CD14-positive monocyte (primary cell): ENCODE measurements around the gene CALY. TPM values are rescaled to one million over a fixed set of nuclear protein-coding genes. Genes with fewer than 3 reads are reported as not detected.

Experiments used
- DNase-seq, 3 donors: peaks; one replicate each; pipeline ENCODE4 v3.0.0-alpha.2; 2011 to 2022
- H2AFZ ChIP-seq: 2 replicates; pipeline ENCODE4 v1.6.0; 2012; ENCODE audit warnings: mild to moderate bottlenecking, low read depth, low read length, inconsistent platforms; ENCODE audit not compliant: insufficient read depth, poor library complexity, severe bottlenecking
- H3K27ac ChIP-seq, 2 donors: 1 replicate in 1 of 2; 2 replicates in 1 of 2; pipeline ENCODE4 v1.5.1; 2012 to 2013; ENCODE audit warnings: low read length in 2 of 2, control low read depth in 1 of 2, inconsistent platforms in 1 of 2, low read depth in 1 of 2, mild to moderate bottlenecking in 1 of 2
- H3K27me3 ChIP-seq, 2 donors: one replicate each; pipeline versions ENCODE4 v1.6.0 to v1.6.1; 2011 to 2013; ENCODE audit warnings: low read length in 2 of 2; ENCODE audit not compliant: control insufficient read depth in 2 of 2, insufficient read depth in 2 of 2
- H3K36me3 ChIP-seq, 2 donors: replicated peaks in 1 of 2; 1 replicate in 1 of 2; 2 replicates in 1 of 2; pipeline versions ENCODE4 v1.5.1 to v1.6.1; 2012 to 2013; ENCODE audit warnings: low read length in 2 of 2, control low read depth in 1 of 2, inconsistent platforms in 1 of 2, mild to moderate bottlenecking in 1 of 2; ENCODE audit not compliant: insufficient read depth in 2 of 2, control insufficient read depth in 1 of 2
- H3K4me1 ChIP-seq, 2 donors: 1 replicate in 1 of 2; 2 replicates in 1 of 2; pipeline versions ENCODE4 v1.5.1 to v1.6.1; 2012 to 2013; ENCODE audit warnings: low read length in 2 of 2, control low read depth in 1 of 2, inconsistent platforms in 1 of 2, mild to moderate bottlenecking in 1 of 2, moderate library complexity in 1 of 2; ENCODE audit not compliant: insufficient read depth in 2 of 2, control insufficient read depth in 1 of 2
- H3K4me2 ChIP-seq: replicated peaks from 2 replicates; pipeline ENCODE3; 2012; ENCODE audit warnings: low read length, moderate library complexity, mild to moderate bottlenecking; ENCODE audit not compliant: poor library complexity, severe bottlenecking; ENCODE audit errors: extremely low read depth
- H3K4me3 ChIP-seq, 3 experiments: fragments of 200-600 bp in 1 of 3; sonication (generic) in 1 of 3; replicated peaks in 1 of 3; 1 replicate in 2 of 3; 2 replicates in 1 of 3; pipeline ENCODE4 v1.5.1; 2011 to 2013; ENCODE audit warnings: low read length in 3 of 3, mild to moderate bottlenecking in 3 of 3, control low read depth in 2 of 3, low read depth in 2 of 3, inconsistent platforms in 1 of 3, moderate library complexity in 1 of 3
- H3K79me2 ChIP-seq: 2 replicates; pipeline ENCODE4 v1.6.0; 2012; ENCODE audit warnings: mild to moderate bottlenecking, control low read depth, inconsistent platforms, low read length, moderate library complexity; ENCODE audit not compliant: insufficient read depth
- H3K9ac ChIP-seq: 2 replicates; pipeline ENCODE4 v1.6.0; 2017; ENCODE audit warnings: low read length, mild to moderate bottlenecking; ENCODE audit not compliant: insufficient read depth, poor library complexity, severe bottlenecking
- H3K9me3 ChIP-seq, 2 donors: replicated peaks in 1 of 2; 1 replicate in 1 of 2; 2 replicates in 1 of 2; pipeline versions ENCODE4 v1.5.1 to v1.6.1; 2012 to 2013; ENCODE audit warnings: low read length in 2 of 2, control low read depth in 1 of 2; ENCODE audit not compliant: control insufficient read depth in 1 of 2, insufficient read depth in 1 of 2
- H4K20me1 ChIP-seq: 2 replicates; pipeline ENCODE4 v1.6.0; 2012; ENCODE audit warnings: mild to moderate bottlenecking, low read length, control low read depth, moderate library complexity; ENCODE audit not compliant: insufficient read depth
- H3K27ac Mint-ChIP-seq, 7 donors: one replicate each; pipeline ENCODE4 v1.8.0; 2020; ENCODE audit warnings: mild to moderate bottlenecking in 7 of 7, mixed read lengths in 7 of 7, moderate library complexity in 6 of 7, inconsistent platforms in 2 of 7
- H3K27me3 Mint-ChIP-seq, 3 donors: one replicate each; pipeline ENCODE4 v1.8.0; 2021 to 2022; ENCODE audit warnings: low read depth in 3 of 3, mild to moderate bottlenecking in 3 of 3, mixed read lengths in 3 of 3, moderate library complexity in 3 of 3, inconsistent platforms in 1 of 3
- H3K36me3 Mint-ChIP-seq, 2 donors: one replicate each; pipeline ENCODE4 v1.8.0; 2020; ENCODE audit warnings: mixed read lengths in 2 of 2, inconsistent platforms in 1 of 2, mild to moderate bottlenecking in 1 of 2
- H3K4me1 Mint-ChIP-seq: one replicate; pipeline ENCODE4 v1.8.0; 2020; ENCODE audit warnings: mild to moderate bottlenecking, mixed read lengths
- H3K4me3 Mint-ChIP-seq, 2 donors: one replicate each; pipeline ENCODE4 v1.8.0; 2020; ENCODE audit warnings: mild to moderate bottlenecking in 2 of 2, mixed read lengths in 2 of 2, moderate library complexity in 1 of 2
- H3K9me3 Mint-ChIP-seq, 7 donors: one replicate each; pipeline ENCODE4 v1.8.0; 2020 to 2022; ENCODE audit warnings: mixed read lengths in 7 of 7, mild to moderate bottlenecking in 6 of 7, moderate library complexity in 6 of 7, inconsistent platforms in 2 of 7
- WGBS: methylation state at CpG from one replicate; pipeline ENCODE4 v1.1.5; 2013; ENCODE audit warnings: missing lambda C conversion rate; ENCODE audit not compliant: insufficient coverage; 5-methylcytosine and 5-hydroxymethylcytosine counted together
- intact Hi-C, 2 donors: fragments of 100-400 bp; cut with micrococcal nuclease; formaldehyde crosslinking; loops; one replicate each; pipeline versions ENCODE4 v1.15.0 to v1.15.1; 2023
- polyA plus RNA-seq, 3 donors: library from polyadenylated mRNA; depleted of rRNA in 1 of 3; unstranded in 2 of 3; stranded (reverse) in 1 of 3; fragments of 300-500 nt in 2 of 3; fragments of >200 nt in 1 of 3; fragmentation: Illumina TruSeq in 2 of 3; gene quantifications; 1 replicate in 2 of 3; 2 replicates in 1 of 3; pipeline ENCODE4 v1.2.3, GENCODE V29; 2012 to 2021
- TF ChIP-seq, protein P1 (sequence below): fragments of 200-600 bp; IDR thresholded peaks from one replicate; pipeline ENCODE4 v1.8.0; 2022; ENCODE audit warnings: antibody characterized with exemption, mild to moderate bottlenecking

The CALY gene
- polyA plus RNA-seq, 3 donors: not detected

DNA sequence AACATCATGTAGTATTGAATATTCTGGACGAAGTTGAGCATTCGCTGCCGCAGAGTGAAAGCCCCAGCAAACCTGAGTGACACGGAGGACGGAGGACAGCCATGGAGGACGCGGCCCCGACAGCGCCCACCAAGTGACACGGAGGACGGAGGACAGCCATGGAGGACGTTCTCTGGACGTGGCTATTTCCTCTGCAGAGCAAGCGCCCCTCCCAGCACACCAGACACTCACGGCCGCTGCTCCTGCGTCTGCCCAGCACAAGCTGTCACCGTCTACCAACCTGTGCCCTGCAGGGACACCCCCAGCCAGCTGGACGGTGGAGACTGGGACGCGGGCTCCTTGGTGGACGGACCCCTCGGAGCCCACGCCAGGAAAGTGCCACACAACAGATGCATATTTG, 52.8 kb downstream of the CALY start:
- Mint-ChIP-seq H3K4me1 (peaks cover 23% of the 10 kb centered on the region), H3K27ac (no peak overlapping the region), H3K4me3 (no peak overlapping the region), H3K9me3 (no peaks in the 10 kb centered on the region), H3K27me3 (no peaks in the 10 kb centered on the region), H3K36me3 (peaks cover 75 to 90% of the 10 kb centered on the region in 2 donors)
- Histone ChIP-seq H3K27me3 (no peaks in the 10 kb centered on the region), H4K20me1 (peaks cover 18% of the 10 kb centered on the region), H2AFZ (no peak overlapping the region), H3K4me1 (peaks cover 24 to 27% of the 10 kb centered on the region in 2 donors), H3K4me3 (no peak overlapping the region), H3K9me3 (no peaks in the 10 kb centered on the region), H3K36me3 (peaks cover 74 to 84% of the 10 kb centered on the region in 2 donors), H3K27ac (no peak overlapping the region), H3K9ac (no peak overlapping the region), H3K4me2 (no peak overlapping the region), H3K79me2 (no peaks in the 10 kb centered on the region)
- DNase-seq: no peak
- intact Hi-C loops: no loop called here
- 97% methylated on average over 24 of the region's 24 CpGs for WGBS
- TF ChIP-seq, protein P1, sequence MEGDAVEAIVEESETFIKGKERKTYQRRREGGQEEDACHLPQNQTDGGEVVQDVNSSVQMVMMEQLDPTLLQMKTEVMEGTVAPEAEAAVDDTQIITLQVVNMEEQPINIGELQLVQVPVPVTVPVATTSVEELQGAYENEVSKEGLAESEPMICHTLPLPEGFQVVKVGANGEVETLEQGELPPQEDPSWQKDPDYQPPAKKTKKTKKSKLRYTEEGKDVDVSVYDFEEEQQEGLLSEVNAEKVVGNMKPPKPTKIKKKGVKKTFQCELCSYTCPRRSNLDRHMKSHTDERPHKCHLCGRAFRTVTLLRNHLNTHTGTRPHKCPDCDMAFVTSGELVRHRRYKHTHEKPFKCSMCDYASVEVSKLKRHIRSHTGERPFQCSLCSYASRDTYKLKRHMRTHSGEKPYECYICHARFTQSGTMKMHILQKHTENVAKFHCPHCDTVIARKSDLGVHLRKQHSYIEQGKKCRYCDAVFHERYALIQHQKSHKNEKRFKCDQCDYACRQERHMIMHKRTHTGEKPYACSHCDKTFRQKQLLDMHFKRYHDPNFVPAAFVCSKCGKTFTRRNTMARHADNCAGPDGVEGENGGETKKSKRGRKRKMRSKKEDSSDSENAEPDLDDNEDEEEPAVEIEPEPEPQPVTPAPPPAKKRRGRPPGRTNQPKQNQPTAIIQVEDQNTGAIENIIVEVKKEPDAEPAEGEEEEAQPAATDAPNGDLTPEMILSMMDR: no peak

- intact Hi-C loops: no loop called here
- Histone ChIP-seq H3K4me2 (no peak overlapping the region), H3K27ac (no peak overlapping the region), H3K27me3 (no peaks in the 10 kb centered on the region), H3K9ac (no peak overlapping the region), H3K4me3 (no peak overlapping the region), H3K4me1 (peaks cover 35 to 37% of the 10 kb centered on the region in 2 donors), H2AFZ (no peak overlapping the region), H3K9me3 (no peaks in the 10 kb centered on the region), H3K79me2 (no peaks in the 10 kb centered on the region), H4K20me1 (peaks cover 18% of the 10 kb centered on the region), H3K36me3 (peaks cover 66 to 74% of the 10 kb centered on the region in 2 donors)
- no peak overlapping the region for H3K4me3 Mint-ChIP-seq
- TF ChIP-seq, protein P1: no peak
- peak overlapping the region in 1 of 7 donors; percentile 52 for H3K27ac Mint-ChIP-seq
- 96% methylated on average over 24 of the region's 24 CpGs for WGBS
- no peak for DNase-seq
- no peaks in the 10 kb centered on the region for H3K9me3 Mint-ChIP-seq
- no peaks in the 10 kb centered on the region for H3K27me3 Mint-ChIP-seq
- peaks cover 69 to 81% of the 10 kb centered on the region in 2 donors for H3K36me3 Mint-ChIP-seq
- peaks cover 33% of the 10 kb centered on the region for H3K4me1 Mint-ChIP-seq
Observed at GRCh38 chr10:133282846-133283390, 53.8 kb downstream of the CALY start.
